Muscle of leg (tissue), 11 donors: ENCODE data around the gene STK40. TPM values are rescaled to one million over a fixed set of nuclear protein-coding genes. Genes with fewer than 3 reads are reported as not detected.

Experiments
- DNase-seq: peaks from one replicate; pipeline ENCODE4 v3.0.0; 2013
- H3K27ac ChIP-seq: one replicate; pipeline ENCODE4 v1.5.1; 2013; ENCODE audit warnings: mild to moderate bottlenecking, low read length, control low read depth
- H3K27me3 ChIP-seq: one replicate; pipeline ENCODE4 v1.6.1; 2013; ENCODE audit warnings: low read length; ENCODE audit not compliant: control insufficient read depth, insufficient read depth
- H3K36me3 ChIP-seq: one replicate; pipeline ENCODE4 v1.6.1; 2013; ENCODE audit warnings: low read length; ENCODE audit not compliant: control insufficient read depth, insufficient read depth
- H3K4me1 ChIP-seq: one replicate; pipeline ENCODE4 v1.6.1; 2013; ENCODE audit warnings: low read length; ENCODE audit not compliant: control insufficient read depth, insufficient read depth
- H3K4me3 ChIP-seq: one replicate; pipeline ENCODE4 v1.5.1; 2013; ENCODE audit warnings: low read length, control low read depth
- H3K9me3 ChIP-seq: replicated peaks from 2 replicates; pipeline ENCODE4 v1.6.1; 2013; ENCODE audit warnings: low read depth, low read length; ENCODE audit not compliant: control insufficient read depth
- WGBS: methylation state at CpG from one replicate; pipeline ENCODE4 v1.1.5; 2013; ENCODE audit warnings: missing lambda C conversion rate; ENCODE audit not compliant: insufficient coverage; 5-methylcytosine and 5-hydroxymethylcytosine counted together
- polyA plus RNA-seq, 8 donors: library from polyadenylated mRNA; unstranded; fragments of 120-200 nt; gene quantifications; one replicate each; pipeline versions ENCODE4 v1.2.1 to v1.2.3, GENCODE V29; 2013; ENCODE audit warnings: inconsistent platforms in 1 of 8, low replicate concordance in 1 of 8; ENCODE audit not compliant: insufficient read length in 8 of 8, insufficient read depth in 1 of 8
- total RNA-seq: library from RNA; stranded (reverse); fragments of 120-200 nt; gene quantifications from one replicate; pipeline ENCODE4 v1.2.4, GENCODE V29; 2013

The STK40 gene
- total and polyA plus RNA-seq, 9 donors: 12.3 to 33.1 (median 25.2) TPM

- Histone ChIP-seq H3K9me3 (no peaks in the 10 kb centered on the region), H3K27ac (no peak overlapping the region)
- WGBS: 90% methylated on average over 9 of the region's 9 CpGs
Observed at GRCh38 chr1:36329817-36330216, 55.9 kb downstream of the STK40 start.

GRCh38 chr1:36328713-36329112, 57.0 kb downstream of the STK40 start:
- H3K4me3 ChIP-seq: no peak overlapping the region
- no peaks in the 10 kb centered on the region for H3K36me3 ChIP-seq
- H3K27ac ChIP-seq: no peak overlapping the region
- H3K4me1 ChIP-seq: peaks cover 16% of the 10 kb centered on the region
- H3K27me3 ChIP-seq: peaks cover 5% of the 10 kb centered on the region
- WGBS: 64% methylated on average over 4 of the region's 6 CpGs
- H3K9me3 ChIP-seq: no peaks in the 10 kb centered on the region
- DNase-seq: peak; percentile 66

More at GRCh38 chr1:36329817-36330216, 55.9 kb downstream of the STK40 start:
- peaks cover 6% of the 10 kb centered on the region for H3K4me1 ChIP-seq
- no peak overlapping the region for H3K4me3 ChIP-seq
- H3K27me3 ChIP-seq: peaks cover 3% of the 10 kb centered on the region
- no peak for DNase-seq
- no peaks in the 10 kb centered on the region for H3K36me3 ChIP-seq

DNA sequence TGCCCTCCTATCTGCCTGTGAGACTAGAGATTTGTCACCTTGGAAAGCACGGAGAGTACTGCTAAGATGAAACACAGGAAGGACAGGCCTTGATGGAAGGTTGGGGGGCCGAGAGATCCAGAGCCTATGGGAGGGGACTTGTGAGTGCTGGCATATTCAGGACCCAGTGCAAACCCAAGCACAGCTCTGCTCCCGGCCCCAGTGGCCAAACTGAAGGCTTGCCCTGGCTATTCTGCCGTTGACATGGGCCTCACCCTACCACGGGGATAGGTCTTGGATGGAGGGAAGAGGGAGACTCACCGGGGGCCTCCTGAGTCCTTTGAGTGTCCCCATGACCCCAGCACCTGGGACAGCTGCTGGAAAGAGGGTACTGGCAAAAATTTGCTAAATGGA, 57.6 kb downstream of the STK40 start:
- Histone ChIP-seq H3K27me3 (peaks cover 5% of the 10 kb centered on the region), H3K36me3 (no peaks in the 10 kb centered on the region), H3K27ac (no peak overlapping the region), H3K9me3 (no peaks in the 10 kb centered on the region), H3K4me3 (no peak overlapping the region), H3K4me1 (peaks cover 17% of the 10 kb centered on the region)
- WGBS: 83% methylated on average over 6 of the region's 6 CpGs
- no peak for DNase-seq

- 75% methylated on average over 5 of the region's 9 CpGs for WGBS
- Histone ChIP-seq H3K36me3 (no peaks in the 10 kb centered on the region), H3K4me3 (no peak overlapping the region), H3K27ac (no peak overlapping the region), H3K4me1 (peaks cover 17% of the 10 kb centered on the region), H3K9me3 (no peaks in the 10 kb centered on the region), H3K27me3 (peaks cover 5% of the 10 kb centered on the region)
- DNase-seq: no peak
Observed at GRCh38 chr1:36327421-36328087, 58.2 kb downstream of the STK40 start.

- H3K27ac ChIP-seq: no peak overlapping the region
Observed at GRCh38 chr1:36326499-36326898, 59.2 kb downstream of the STK40 start.

GRCh38 chr1:36324353-36324703, 61.4 kb downstream of the STK40 start:
- Histone ChIP-seq H3K36me3 (peaks cover 8% of the 10 kb centered on the region), H3K27ac (peak overlapping the region; percentile 93), H3K27me3 (peaks cover 3% of the 10 kb centered on the region), H3K4me3 (peak overlapping the region; percentile 76), H3K4me1 (peaks cover 39% of the 10 kb centered on the region), H3K9me3 (no peaks in the 10 kb centered on the region)
- no peak for DNase-seq
- 10% methylated on average over 2 of the region's 9 CpGs for WGBS

More at GRCh38 chr1:36326499-36326898, 59.2 kb downstream of the STK40 start:
- DNase-seq: no peak
- Histone ChIP-seq H3K27me3 (peaks cover 5% of the 10 kb centered on the region), H3K4me3 (no peak overlapping the region), H3K9me3 (no peaks in the 10 kb centered on the region), H3K4me1 (peaks cover 24% of the 10 kb centered on the region), H3K36me3 (peaks cover 7% of the 10 kb centered on the region)
- 70% methylated on average over 6 of the region's 6 CpGs for WGBS

- no peaks in the 10 kb centered on the region for H3K9me3 ChIP-seq
- H3K27me3 ChIP-seq: peaks cover 3% of the 10 kb centered on the region
- peaks cover 8% of the 10 kb centered on the region for H3K36me3 ChIP-seq
- peak; percentile 95 for DNase-seq
- H3K4me1 ChIP-seq: peaks cover 35% of the 10 kb centered on the region
- peak within 1 kb of the TSS; percentile 93 for H3K27ac ChIP-seq
- WGBS: under 1% methylated on average over 21 of the region's 36 CpGs
- peak within 1 kb of the TSS; percentile 76 for H3K4me3 ChIP-seq
Observed at GRCh38 chr1:36323636-36324352, 61.9 kb downstream of the STK40 start, which contains the start of gene EVA1B. Gene EVA1B (minus strand): TSS chr1:36323645. CDS start chr1:36323037, 608 bp downstream.

GRCh38 chr1:36322786-36323635, 62.7 kb downstream of the STK40 start:
- 2% methylated on average over 58 of the region's 83 CpGs for WGBS
- peak overlapping the region; percentile 87 for H3K27ac ChIP-seq
- peaks cover 8% of the 10 kb centered on the region for H3K36me3 ChIP-seq
- H3K9me3 ChIP-seq: no peaks in the 10 kb centered on the region
- peak; percentile 76 for DNase-seq
- H3K4me3 ChIP-seq: peak overlapping the region; percentile 76
- H3K4me1 ChIP-seq: peaks cover 33% of the 10 kb centered on the region
- H3K27me3 ChIP-seq: peaks cover 3% of the 10 kb centered on the region

DNA sequence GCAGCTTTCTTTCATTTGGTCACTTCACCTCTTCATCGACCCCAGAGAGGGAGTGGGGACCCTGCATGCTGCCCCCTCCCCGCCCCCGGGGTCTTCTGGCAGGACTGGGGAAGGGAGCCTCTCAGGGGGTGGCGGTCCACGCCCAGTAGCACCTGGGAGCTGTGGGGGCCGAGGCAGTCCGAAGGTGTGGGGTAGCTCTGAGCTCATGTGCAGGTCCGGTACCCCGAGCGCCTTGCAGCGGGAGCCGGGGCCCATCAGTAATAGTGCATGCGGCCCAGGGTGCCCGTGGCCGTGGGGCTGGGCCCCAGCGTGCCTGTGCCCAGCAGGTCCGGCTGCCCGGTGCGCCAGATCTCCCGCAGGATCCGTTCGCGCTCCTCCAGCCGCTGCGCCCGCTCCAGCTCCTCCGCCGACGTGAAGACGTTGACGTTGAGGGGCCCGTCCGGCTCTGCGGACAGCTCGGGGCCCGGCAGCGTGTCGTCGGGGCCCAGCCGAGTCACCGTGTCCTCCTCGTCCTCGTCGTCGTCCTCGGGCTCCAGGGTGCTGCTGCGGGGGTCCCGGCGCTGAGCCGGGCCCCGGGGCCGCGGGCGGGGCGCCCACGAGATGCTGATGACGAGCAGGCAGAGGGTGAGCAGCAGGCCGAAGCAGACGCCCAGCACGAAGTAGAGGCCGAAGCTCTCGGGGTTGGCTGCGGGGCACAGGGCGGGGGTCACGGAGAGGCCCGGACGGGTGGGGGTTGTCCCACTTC, 63.5 kb downstream of the STK40 start:
- DNase-seq: peak; percentile 30
- 10% methylated on average over 66 of the region's 67 CpGs for WGBS

More for the DNA sequence above, 63.5 kb downstream of the STK40 start:
- Histone ChIP-seq H3K4me1 (peaks cover 33% of the 10 kb centered on the region), H3K36me3 (peaks cover 10% of the 10 kb centered on the region), H3K27ac (peak overlapping the region; percentile 87), H3K4me3 (peak overlapping the region; percentile 76), H3K27me3 (peaks cover 3% of the 10 kb centered on the region), H3K9me3 (no peaks in the 10 kb centered on the region)
